KOPT-K1 (cell line): ENCODE data around the gene GPR39.

Experiments
- H3K27ac ChIP-seq: fragments of 200-600 bp; sonication (generic); 2 replicates; pipeline ENCODE4 v1.5.1; 2016; ENCODE audit warnings: antibody characterized with exemption, mild to moderate bottlenecking, low read depth, low read length; ENCODE audit not compliant: poor library complexity, severe bottlenecking
- H3K36me3 ChIP-seq: fragments of 200-600 bp; sonication (generic); 2 replicates; pipeline ENCODE4 v1.5.1; 2017; ENCODE audit warnings: antibody characterized with exemption, mild to moderate bottlenecking, low read length, moderate library complexity; ENCODE audit not compliant: insufficient read depth
- H3K9me3 ChIP-seq: fragments of 200-600 bp; sonication (generic); 2 replicates; pipeline ENCODE4 v1.5.1; 2017; ENCODE audit warnings: antibody characterized with exemption, low read length, mild to moderate bottlenecking; ENCODE audit not compliant: insufficient read depth, poor library complexity, severe bottlenecking

GPR39 gene

DNA sequence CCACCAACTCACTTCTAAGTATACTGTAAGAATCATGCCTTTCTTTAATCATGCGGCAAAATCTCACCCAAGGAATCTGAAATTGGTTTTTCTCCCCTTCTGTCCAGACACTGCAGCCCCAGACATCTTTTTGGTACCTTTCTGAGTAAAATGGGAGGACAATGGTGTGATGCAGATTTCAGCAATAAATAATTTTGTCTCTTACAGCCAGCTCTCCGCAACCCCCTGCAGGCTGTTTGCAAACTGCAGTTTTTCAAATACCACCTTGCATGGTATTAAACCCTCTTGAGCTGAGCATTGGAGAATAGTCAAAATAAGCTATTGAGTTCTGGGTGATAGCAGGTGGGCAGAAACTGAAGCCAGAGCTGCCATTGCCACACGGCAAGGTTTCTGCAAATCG lies 32.2 kb downstream of the GPR39 start:
- no peaks in the 10 kb centered on the region for H3K36me3 ChIP-seq
- no peak overlapping the region for H3K27ac ChIP-seq
- H3K9me3 ChIP-seq: no peaks in the 10 kb centered on the region

DNA sequence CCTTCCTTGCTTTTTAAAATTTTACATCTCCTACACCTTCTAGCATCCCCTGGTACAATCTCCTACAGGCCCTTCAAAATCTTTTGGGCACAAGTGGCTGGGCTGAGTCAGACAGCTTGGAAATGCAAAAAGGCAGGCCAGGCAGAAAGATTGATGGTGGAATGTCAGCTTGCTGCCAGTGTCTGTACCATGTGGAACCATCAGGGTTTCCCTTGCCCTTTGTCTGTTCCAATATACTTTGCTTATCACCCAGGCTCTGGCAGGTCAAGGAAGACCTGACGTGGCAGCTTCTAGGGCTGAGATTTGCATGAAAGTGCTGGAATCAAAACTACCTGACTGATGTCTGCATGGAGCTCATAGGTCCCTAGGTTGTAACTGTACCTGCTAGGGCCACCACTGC lies 33.3 kb downstream of the GPR39 start:
- H3K9me3 ChIP-seq: no peaks in the 10 kb centered on the region
- no peak overlapping the region for H3K27ac ChIP-seq
- no peaks in the 10 kb centered on the region for H3K36me3 ChIP-seq

DNA sequence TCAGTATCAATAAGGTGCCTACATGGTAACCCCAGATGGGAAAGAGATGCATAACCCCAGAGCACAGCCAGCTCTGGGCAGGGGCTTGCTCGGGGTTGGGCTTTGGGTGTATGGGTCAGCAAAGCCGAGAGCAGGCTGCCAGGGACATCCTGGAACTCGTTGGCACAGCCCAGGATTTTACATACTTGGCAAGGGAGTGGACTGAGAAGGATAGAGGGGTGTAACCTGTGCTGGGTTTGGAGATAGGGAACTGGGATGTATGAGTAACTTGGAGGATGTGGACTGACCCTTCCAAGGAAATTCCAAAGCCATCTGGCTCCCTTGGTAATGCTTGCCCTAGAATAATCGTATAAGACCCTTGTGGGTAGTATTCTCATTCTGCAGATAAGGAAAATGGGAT lies 44.2 kb downstream of the GPR39 start:
- H3K27ac ChIP-seq: no peak overlapping the region
- H3K36me3 ChIP-seq: no peaks in the 10 kb centered on the region
- H3K9me3 ChIP-seq: no peaks in the 10 kb centered on the region

GRCh38 chr2:132462236-132462635 lies 45.6 kb downstream of the GPR39 start:
- H3K27ac ChIP-seq: no peak overlapping the region
- H3K9me3 ChIP-seq: peaks cover 9% of the 10 kb centered on the region
- no peaks in the 10 kb centered on the region for H3K36me3 ChIP-seq

GRCh38 chr2:132463719-132464118 lies 47.1 kb downstream of the GPR39 start:
- Histone ChIP-seq H3K27ac (no peak overlapping the region), H3K9me3 (peaks cover 9% of the 10 kb centered on the region), H3K36me3 (no peaks in the 10 kb centered on the region)

GRCh38 chr2:132465917-132466316 lies 49.3 kb downstream of the GPR39 start:
- peaks cover 9% of the 10 kb centered on the region for H3K9me3 ChIP-seq
- no peak overlapping the region for H3K27ac ChIP-seq
- H3K36me3 ChIP-seq: no peaks in the 10 kb centered on the region

- Histone ChIP-seq H3K9me3 (peaks cover 9% of the 10 kb centered on the region), H3K36me3 (no peaks in the 10 kb centered on the region), H3K27ac (no peak overlapping the region)
Observed at GRCh38 chr2:132466428-132467028, 49.9 kb downstream of the GPR39 start.

DNA sequence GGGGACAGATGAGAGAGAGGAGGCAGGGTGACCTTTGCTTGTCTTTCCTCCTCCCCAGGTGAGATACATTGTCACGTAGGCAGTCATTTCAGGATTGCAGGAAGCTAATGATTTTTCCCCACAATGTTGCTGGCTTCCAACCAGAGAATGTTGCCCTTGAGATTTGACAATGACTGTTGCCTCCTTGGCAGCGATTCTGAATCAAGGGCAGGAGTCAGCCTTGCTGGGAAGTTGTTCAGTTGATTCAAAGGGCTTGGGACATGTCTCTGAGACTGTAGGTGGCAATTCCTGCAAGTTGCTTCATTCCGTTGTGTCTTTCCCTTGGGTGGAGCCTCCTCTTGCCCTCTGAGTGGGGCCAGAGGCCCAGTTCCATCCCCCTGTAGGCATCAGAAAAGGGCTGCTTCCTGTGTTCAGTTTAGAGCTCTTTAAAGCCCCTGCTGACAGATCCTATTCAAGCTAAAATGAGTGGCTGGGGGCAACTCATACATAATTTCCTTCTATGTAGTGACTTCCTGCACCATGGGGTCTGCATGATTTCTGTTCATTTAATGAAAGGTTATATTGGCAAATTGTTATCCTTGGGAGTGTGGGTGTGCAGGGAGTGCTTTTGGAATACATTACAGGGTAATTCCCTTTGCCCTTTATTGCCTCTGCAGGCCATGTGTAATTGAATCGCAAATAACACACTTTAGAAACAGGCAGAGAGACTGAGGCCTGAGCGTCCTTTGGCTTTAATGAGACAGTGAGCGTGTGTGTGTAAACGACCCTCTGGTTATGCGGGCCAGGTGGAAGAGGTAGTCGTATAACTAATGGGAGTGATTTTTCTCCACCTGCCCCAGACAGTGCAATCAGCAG lies 52.4 kb downstream of the GPR39 start:
- peaks cover 9% of the 10 kb centered on the region for H3K9me3 ChIP-seq
- H3K27ac ChIP-seq: no peak overlapping the region
- H3K36me3 ChIP-seq: no peaks in the 10 kb centered on the region

DNA sequence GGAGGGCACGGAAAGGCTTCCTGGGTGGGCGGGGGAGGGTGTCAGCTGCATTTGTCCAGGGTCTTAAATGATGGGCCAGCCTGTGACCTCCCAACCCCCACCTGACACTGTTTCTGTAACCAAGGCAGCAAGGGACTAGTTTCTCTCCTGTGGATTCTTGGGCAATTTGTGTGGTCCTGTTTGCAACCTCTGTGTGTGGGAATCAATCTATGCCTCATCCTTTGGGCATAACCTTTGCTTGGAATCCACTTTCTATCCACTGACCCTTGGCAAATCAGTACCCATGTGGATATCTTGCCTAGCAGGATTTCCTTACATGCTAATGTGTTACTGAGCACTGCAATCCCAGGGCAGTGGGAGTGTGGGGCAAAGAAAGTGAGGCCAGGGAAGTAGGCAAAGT lies 54.1 kb downstream of the GPR39 start:
- H3K27ac ChIP-seq: no peak overlapping the region
- H3K9me3 ChIP-seq: peaks cover 9% of the 10 kb centered on the region

DNA sequence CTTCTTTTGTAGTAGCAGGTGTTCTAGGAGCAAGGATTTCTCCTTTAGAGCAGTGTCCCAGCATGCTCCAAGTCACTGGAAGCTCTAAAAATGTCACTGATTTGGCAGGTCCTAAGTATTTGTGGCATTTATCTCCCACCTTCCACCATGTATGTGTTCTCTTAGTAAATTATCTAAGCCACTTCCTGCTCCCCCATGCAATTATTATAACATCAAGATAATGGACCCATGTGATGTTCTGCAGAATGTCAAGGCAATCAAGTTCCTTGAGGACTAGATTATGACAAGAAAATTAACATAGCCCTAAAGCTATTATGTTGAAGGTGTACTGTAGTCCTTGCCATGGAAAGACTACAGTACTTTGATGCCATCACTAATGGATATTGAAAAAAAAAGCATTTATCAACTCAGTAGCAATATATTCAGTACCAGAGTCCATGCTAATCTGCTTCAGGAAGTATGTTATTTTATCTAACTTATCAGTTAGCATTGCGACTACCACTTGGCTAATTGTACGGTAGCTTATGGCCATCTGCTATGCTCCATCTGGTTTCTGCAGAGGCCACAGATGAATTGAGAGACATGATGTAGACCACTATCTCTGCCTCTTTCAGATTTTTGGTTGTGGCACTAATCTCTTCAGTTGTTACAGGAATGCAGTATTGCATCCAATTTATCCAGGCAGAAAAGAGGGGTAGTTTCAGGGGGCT lies 56.7 kb downstream of the GPR39 start:
- H3K36me3 ChIP-seq: no peaks in the 10 kb centered on the region
- no peaks in the 10 kb centered on the region for H3K9me3 ChIP-seq
- H3K27ac ChIP-seq: no peak overlapping the region

More for the DNA sequence above, 54.1 kb downstream of the GPR39 start:
- H3K36me3 ChIP-seq: no peaks in the 10 kb centered on the region

- no peaks in the 10 kb centered on the region for H3K36me3 ChIP-seq
- no peak overlapping the region for H3K27ac ChIP-seq
- H3K9me3 ChIP-seq: no peaks in the 10 kb centered on the region
Observed at GRCh38 chr2:132475615-132476014, 59.0 kb downstream of the GPR39 start.

DNA sequence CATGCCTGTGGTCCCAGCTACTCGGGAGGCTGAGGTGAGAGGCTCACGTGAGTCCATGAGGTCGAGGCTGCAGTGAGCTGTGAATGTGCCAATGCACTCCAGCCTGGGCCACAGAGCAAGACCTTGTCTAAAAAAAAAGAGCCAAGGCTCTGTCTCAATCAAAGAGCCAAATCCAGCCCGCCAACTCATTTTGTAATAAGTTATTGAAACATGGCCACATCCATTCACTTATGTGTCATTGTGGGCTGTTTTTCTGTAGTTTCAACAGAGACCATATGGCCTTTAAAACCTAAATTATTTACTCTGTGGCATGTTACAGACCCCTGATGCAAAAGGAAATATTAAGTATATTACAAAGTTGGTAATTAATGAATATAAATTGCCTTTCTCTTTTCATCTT lies 60.8 kb downstream of the GPR39 start:
- Histone ChIP-seq H3K27ac (no peak overlapping the region), H3K9me3 (no peaks in the 10 kb centered on the region), H3K36me3 (no peaks in the 10 kb centered on the region)

DNA sequence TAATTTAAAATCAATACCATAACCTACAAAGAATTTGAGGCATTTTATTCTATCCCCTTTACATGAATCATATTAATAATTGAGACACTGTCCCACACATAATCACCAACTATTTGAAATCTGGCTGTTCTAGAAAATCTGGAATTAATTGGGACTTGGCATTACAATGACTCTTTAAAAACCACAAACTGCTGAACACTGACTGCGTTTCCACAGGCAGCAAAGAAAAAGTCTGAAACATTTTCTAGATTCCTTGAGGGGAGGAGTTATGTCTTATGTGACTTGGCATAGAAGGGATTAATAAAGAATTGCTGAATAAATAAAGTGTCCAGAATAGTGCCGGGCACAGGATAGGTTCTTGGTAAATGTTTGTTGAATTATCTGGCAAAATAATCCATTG lies 61.4 kb downstream of the GPR39 start:
- Histone ChIP-seq H3K9me3 (no peaks in the 10 kb centered on the region), H3K27ac (no peak overlapping the region), H3K36me3 (no peaks in the 10 kb centered on the region)

GRCh38 chr2:132478461-132479105 lies 62.0 kb downstream of the GPR39 start:
- no peaks in the 10 kb centered on the region for H3K9me3 ChIP-seq
- no peaks in the 10 kb centered on the region for H3K36me3 ChIP-seq
- no peak overlapping the region for H3K27ac ChIP-seq

DNA sequence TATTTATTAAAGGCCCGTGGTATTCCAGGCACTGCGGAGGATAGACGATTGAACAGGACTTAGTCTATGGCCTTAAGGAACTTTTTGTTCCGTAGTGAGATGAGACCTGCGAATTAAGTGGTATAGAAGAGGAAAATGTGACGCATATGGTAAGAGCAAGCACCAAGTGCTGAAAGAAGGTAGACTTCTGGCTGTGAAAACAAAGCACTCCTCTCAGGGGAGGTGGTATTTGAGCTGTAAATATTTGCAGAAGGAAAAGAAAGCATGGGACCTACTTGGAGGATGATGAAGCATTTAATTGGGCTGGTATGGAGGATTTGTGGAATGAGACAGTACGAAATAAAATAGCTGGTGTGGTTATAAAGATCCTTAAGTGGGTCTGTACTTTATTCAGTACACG lies 62.5 kb downstream of the GPR39 start:
- Histone ChIP-seq H3K36me3 (no peaks in the 10 kb centered on the region), H3K9me3 (no peaks in the 10 kb centered on the region), H3K27ac (no peak overlapping the region)
